ENCODE data around the gene SEPTIN5. TPM values are rescaled to one million over a fixed set of nuclear protein-coding genes. Genes with fewer than 3 reads are reported as not detected.

SEPTIN5 gene
- total RNA-seq, 2 experiments from 2014 or later, result 0.30 TPM; not detected in 1

DNA sequence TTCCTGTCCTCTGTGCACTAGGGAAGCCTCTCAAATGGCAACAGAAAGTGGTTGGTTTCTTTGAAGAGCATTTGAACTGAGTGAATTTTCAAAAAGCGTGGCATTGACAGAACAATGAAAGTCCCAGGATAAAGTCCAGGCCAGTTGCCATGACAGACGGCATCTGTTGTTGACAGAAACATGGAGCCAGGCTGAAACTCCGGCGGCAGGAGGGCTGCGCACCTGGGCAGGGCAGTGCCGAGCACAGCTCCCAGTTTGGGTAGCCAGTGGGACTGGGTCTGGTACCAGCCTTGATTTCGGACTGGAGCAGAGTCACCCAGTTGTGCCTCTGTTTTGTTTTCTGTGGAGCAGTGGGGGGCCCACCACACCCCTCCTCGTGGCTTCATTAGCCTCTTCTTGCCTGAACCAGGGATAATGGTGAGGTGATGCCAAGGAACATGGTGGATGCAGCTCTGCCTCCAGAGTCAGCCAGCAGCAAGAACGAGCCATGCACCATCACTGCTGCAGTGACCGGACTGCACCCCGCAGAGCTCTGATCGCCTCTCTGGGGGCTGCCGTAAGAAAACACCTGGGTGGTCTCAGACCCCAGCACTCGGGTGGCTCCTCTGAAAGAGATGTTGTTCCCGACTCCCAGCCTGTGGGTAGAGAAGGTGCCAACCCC is 9.8 kb upstream of the SEPTIN5 start:
- no peak for DNase-seq
- H3K9me3 Mint-ChIP-seq (ENCODE audit: low read depth), result no peaks in the 10 kb centered on the region
- CTCF ChIA-PET, result interaction anchor here (0.7 kb wide), 1 partner anchor 25 kb away, joined by 3 read pairs; no protein-coding TSS in a partner anchor

DNA sequence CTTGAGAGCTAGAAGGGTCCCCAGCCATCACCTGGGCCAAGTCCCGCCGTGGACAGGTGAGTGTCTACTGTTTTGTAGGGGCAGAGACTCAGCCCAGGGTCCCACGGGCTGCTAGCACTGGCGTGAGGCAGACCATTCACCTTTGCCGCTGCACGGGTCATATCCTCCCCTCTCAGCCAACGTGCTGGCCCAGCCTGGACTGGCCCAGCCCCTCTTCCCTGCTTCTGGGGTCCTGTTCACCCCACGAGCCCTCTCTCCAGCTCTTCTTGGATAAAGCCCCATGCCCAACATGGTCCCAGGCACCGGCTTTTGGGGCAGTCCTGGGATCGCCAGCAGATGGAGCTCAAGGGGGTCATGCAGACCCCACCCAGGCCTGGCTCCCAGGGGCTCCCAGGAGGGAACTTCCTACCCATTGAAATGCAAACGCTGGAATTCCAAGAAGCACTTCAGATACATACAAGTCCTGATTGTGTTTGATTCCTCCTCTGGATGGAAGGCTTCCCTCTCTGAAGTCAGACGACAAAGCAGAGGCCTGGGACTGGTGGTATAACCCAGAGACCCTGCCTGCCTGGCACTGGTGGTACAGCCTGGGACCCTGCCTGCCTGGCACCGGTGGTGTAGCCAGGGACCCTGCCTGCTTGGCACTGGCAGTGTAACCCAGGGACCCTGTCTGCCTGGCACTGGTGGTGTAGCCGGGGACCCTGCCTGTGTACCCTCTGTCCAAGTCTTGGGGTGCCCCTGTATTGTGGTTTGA is 8.9 kb upstream of the SEPTIN5 start:
- Mint-ChIP-seq H3K4me3 (no peak overlapping the region), H3K9me3 (ENCODE audit: low read depth) (no peaks in the 10 kb centered on the region), H3K4me1 (no peaks in the 10 kb centered on the region), H3K36me3 (no peaks in the 10 kb centered on the region), H3K27me3 (peaks cover 5% of the 10 kb centered on the region), H3K27ac (no peak overlapping the region)
- CTCF ChIA-PET, result interaction anchor here (0.7 kb wide), 1 partner anchor 26 kb away, joined by 3 read pairs; no protein-coding TSS in a partner anchor
- ATAC-seq (no peak), DNase-seq (no peak)

More for the DNA sequence above, 9.8 kb upstream of the SEPTIN5 start:
- H3K27me3 Mint-ChIP-seq, result peaks cover 9% of the 10 kb centered on the region
- ATAC-seq, result no peak
- no peak overlapping the region for H3K4me3 Mint-ChIP-seq
- H3K4me1 Mint-ChIP-seq, result no peaks in the 10 kb centered on the region
- no peak overlapping the region for H3K27ac Mint-ChIP-seq
- H3K36me3 Mint-ChIP-seq, result no peaks in the 10 kb centered on the region

DNA sequence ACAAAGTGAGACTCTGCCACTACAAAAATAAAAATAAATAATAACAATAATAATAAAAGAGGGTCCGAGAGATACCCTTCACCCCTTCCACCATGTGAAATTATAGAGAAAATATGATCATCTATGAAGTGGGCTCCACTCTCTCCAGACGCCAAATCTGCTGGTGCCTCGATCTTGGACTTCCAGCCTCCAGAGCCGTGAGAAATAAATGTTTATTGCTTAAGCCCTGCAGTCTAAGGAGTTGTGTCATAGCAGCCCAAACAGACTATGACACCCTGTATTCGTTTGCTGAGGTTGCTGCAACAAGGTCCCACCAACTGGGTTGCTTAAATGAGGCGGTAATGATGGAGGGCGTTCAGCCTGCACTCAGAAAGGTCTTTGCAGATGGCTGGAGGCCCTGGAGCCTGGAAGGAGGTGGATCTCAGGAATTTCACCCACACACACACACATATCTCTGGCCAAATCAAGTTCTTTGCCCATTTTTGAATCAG is 7.6 kb upstream of the SEPTIN5 start:
- CTCF ChIA-PET, result interaction anchor here (0.7 kb wide), 1 partner anchor 29 kb away, joined by 4 read pairs; no protein-coding TSS in a partner anchor
- Mint-ChIP-seq H3K27me3 (no peaks in the 10 kb centered on the region), H3K36me3 (no peaks in the 10 kb centered on the region), H3K4me1 (no peaks in the 10 kb centered on the region), H3K9me3 (ENCODE audit: low read depth) (no peaks in the 10 kb centered on the region), H3K4me3 (no peak overlapping the region), H3K27ac (no peak overlapping the region)
- ATAC-seq (no peak), DNase-seq (no peak)

DNA sequence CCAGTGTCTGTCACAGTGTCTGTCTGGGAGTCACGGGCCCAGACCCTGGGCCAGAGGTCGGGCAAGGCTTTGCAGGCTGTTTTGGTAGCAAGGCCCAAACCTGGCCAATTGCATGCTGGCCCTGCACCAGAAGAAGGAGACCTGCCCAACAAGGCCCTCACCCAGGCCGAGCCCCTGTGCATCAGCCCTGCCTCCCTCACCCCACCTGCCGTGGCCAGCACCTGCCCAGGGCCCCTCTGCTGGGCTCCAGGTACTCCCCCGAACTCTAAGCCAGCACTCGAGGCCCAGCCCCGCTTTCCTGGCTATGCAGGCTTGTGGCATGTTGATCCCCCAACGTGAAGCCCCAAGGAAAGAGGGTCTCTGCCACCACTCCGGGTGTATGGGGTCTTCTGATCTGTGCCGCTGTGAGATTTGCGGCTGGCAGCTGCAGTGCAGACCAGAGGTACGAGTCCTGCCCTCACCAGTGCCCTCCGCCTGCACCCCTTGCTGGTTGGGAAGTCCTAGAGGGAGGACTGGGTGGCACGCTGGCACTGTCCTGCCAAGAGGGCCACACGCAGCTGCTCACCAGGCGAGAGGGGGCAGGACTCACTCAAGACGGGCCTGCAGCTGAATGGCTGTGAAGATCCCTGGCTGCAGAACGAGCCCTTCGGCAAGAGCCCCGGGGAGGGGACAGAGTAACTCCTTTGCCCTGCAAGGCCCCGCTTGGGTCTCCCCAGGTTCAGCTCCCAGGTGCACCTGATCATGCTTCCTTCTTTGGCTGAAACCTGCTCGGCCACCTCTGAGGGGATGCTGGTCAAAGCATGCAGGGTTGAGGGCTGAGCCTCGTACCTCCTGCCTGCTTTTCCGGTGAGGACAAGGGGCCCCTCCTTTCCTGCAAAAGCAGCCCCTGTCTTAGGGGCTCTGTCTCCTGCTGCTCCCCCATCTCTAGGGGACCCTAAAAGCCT is 6.7 kb upstream of the SEPTIN5 start:
- no peak overlapping the region for H3K27ac Mint-ChIP-seq
- DNase-seq (no peak), ATAC-seq (no peak)
- no peaks in the 10 kb centered on the region for H3K4me1 Mint-ChIP-seq
- H3K36me3 Mint-ChIP-seq, result no peaks in the 10 kb centered on the region
- CTCF ChIA-PET, result interaction anchor here (0.6 kb wide), 1 partner anchor 23 kb away, joined by 3 read pairs; no protein-coding TSS in a partner anchor
- H3K9me3 Mint-ChIP-seq (ENCODE audit: low read depth), result no peaks in the 10 kb centered on the region
- H3K27me3 Mint-ChIP-seq, result peaks cover 5% of the 10 kb centered on the region
- H3K4me3 Mint-ChIP-seq, result no peak overlapping the region

DNA sequence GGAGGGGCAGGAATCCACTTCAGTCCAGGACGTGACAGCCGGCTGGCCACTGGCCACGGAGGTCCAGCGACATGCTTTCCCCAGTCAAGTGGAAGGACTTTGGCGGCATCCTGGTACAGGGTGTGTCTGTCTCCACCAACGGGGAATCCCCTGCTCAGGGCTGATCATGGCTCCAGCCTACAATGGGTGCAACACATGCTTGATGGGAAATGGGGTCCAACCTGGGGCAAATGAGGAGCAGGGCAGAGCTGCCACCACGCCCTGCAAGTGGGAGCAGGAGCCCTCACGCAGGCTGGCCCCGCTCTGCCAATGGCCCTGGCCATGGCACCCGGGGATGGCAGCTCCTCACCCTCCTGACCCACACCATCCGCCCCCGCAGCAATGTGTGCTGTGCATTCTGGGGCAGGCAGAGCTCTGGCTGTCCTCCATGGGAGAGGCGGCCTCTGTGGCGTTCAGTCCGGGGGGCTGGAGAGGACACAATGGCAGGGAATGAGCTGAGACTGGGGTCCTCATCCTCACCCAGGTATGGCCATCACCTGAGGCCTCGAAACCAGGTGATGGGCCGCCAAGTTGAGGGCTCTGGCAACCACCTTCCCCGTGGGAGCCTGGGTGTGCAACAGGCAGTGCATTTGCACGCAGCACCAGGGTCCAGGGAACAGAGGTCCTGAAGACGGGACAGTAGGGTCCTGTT is 5.8 kb upstream of the SEPTIN5 start:
- DNase-seq (no peak), ATAC-seq (no peak)
- H3K4me1 Mint-ChIP-seq, result no peaks in the 10 kb centered on the region
- H3K27ac Mint-ChIP-seq, result no peak overlapping the region
- no peaks in the 10 kb centered on the region for H3K36me3 Mint-ChIP-seq
- H3K4me3 Mint-ChIP-seq, result no peak overlapping the region
- H3K27me3 Mint-ChIP-seq, result peaks cover 14% of the 10 kb centered on the region
- CTCF ChIA-PET, result no interaction called here
- H3K9me3 Mint-ChIP-seq (ENCODE audit: low read depth), result no peaks in the 10 kb centered on the region

DNA sequence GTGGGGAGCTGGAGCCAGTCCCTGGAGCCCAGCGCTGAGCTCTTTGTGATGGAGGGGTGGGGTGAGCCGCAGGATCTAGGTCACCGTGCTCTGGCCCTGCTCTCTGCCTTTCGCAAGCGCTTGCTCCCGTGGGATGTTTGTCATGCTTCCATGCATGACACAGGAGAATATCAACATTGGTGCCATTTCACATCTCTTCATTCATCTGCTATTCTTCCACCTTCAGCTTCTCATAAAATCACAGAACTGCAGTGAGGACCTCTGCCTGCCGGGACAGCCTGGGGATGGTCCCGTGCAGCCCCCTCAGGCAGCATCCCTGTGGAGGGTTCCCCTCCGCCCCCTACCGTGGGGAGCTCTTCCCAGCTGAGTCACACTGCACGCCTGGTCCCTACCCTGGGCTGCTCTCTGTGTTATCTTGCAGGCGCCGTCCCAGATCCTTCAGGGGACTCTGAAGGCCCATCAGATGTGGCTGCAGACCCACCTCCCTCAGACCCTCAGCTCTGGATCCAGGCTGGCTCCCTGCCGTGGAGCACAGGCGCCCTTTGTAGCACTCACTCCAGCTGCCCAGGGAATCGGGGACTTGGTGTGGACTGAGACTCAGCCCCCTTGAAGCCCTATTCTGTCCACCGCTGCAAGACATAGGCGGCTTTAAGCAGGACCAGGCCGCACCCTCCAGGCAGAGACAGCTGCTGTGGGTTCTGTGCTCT is 5.1 kb upstream of the SEPTIN5 start:
- CTCF ChIA-PET, result no interaction called here
- Mint-ChIP-seq H3K36me3 (no peaks in the 10 kb centered on the region), H3K9me3 (ENCODE audit: low read depth) (no peaks in the 10 kb centered on the region), H3K27me3 (peaks cover 19% of the 10 kb centered on the region), H3K4me1 (no peaks in the 10 kb centered on the region), H3K27ac (no peak overlapping the region), H3K4me3 (no peak overlapping the region)
- ATAC-seq (no peak), DNase-seq (no peak)

DNA sequence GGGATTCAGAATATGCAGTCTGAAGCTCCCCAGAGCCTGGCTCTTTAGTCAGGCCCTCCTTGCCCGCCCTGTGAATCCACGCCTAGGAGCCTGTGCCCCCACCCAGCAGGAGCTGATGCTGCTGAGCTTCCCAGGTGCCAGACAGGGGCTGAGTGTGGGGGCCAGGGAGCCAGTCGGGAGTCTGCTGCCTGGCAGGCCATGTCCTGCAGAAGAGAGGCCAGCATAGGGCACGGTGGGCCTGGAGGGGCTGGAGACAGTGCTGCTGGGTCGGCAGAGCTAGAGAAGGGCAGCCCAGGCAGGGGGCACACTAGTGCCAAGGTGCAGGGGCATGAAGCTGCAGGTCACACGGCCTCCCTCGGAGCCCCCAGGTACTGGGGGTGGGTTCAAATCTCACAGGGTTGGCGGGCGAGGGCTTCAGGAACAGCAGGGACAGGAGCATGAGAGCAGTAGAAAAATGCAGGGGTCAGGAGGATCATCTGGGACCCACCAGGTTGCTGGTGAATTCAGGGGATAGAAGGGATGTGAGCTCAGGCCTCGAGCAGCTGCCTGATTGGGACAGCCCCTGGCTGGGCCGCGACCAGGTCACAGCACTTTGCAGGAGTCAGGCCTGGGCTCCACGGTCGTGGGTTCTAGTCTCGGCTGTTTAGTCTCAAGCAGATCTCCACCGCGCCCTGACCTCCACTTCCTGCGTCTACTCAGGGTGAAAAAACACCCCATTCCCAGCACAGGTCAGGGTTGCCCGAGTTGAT is 4.1 kb upstream of the SEPTIN5 start:
- no peaks in the 10 kb centered on the region for H3K4me1 Mint-ChIP-seq
- DNase-seq (no peak), ATAC-seq (no peak)
- no peak overlapping the region for H3K4me3 Mint-ChIP-seq
- no peaks in the 10 kb centered on the region for H3K9me3 Mint-ChIP-seq (ENCODE audit: low read depth)
- no peaks in the 10 kb centered on the region for H3K36me3 Mint-ChIP-seq
- CTCF ChIA-PET, result interaction anchor here (1.4 kb wide), 1 partner anchor 14 kb away, joined by 3 read pairs; no protein-coding TSS in a partner anchor
- no peak overlapping the region for H3K27ac Mint-ChIP-seq
- peaks cover 19% of the 10 kb centered on the region for H3K27me3 Mint-ChIP-seq

DNA sequence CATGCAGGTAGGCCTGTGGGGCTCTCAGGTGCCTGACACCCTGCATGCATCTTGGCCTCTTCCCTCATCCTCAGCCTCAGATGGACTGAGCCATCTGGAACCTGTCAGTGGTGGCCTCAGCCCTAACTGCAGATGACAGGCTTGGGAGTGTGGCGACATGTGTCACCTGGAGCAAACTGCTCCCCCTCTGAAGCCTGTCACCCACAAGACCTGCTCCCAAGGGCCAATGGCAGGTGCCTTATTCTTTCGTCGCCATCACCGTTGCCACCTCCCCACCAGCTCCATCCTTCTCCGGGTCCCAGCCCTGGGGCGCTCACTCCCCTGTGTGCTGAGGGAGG is 3.6 kb upstream of the SEPTIN5 start:
- CTCF ChIA-PET, result interaction anchor here (1.4 kb wide), 1 partner anchor 13 kb away, joined by 3 read pairs; no protein-coding TSS in a partner anchor
- DNase-seq (no peak), ATAC-seq (no peak)
- H3K27me3 Mint-ChIP-seq, result peaks cover 21% of the 10 kb centered on the region
- no peaks in the 10 kb centered on the region for H3K9me3 Mint-ChIP-seq (ENCODE audit: low read depth)
- no peaks in the 10 kb centered on the region for H3K4me1 Mint-ChIP-seq
- no peaks in the 10 kb centered on the region for H3K36me3 Mint-ChIP-seq
- H3K27ac Mint-ChIP-seq, result no peak overlapping the region
- no peak overlapping the region for H3K4me3 Mint-ChIP-seq

DNA sequence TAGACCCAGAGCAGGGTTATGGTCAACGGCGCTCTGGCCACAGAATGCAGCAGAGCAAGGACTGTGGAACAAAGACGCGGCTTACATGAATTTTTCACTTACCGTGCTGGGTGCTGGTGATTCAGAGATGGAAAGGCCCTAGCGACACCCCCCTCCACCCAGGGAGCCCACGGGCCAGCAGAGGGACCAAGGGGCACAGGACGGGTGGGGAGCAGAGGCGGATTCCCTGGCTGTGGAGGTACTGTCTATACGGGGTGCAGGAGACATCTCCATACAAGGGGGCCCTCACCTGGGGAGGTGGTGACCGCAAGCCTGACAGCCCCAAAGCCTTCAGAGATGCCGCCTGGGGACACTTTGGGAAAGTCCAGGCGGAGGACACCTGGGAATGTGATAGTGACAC is 1.1 kb upstream of the SEPTIN5 start:
- Mint-ChIP-seq H3K36me3 (no peaks in the 10 kb centered on the region), H3K27me3 (peaks cover 29% of the 10 kb centered on the region), H3K4me3 (no peak overlapping the region), H3K4me1 (peaks cover 3% of the 10 kb centered on the region), H3K27ac (no peak overlapping the region), H3K9me3 (ENCODE audit: low read depth) (no peaks in the 10 kb centered on the region)
- ATAC-seq (no peak), DNase-seq (no peak)
- CTCF ChIA-PET, result no interaction called here

DNA sequence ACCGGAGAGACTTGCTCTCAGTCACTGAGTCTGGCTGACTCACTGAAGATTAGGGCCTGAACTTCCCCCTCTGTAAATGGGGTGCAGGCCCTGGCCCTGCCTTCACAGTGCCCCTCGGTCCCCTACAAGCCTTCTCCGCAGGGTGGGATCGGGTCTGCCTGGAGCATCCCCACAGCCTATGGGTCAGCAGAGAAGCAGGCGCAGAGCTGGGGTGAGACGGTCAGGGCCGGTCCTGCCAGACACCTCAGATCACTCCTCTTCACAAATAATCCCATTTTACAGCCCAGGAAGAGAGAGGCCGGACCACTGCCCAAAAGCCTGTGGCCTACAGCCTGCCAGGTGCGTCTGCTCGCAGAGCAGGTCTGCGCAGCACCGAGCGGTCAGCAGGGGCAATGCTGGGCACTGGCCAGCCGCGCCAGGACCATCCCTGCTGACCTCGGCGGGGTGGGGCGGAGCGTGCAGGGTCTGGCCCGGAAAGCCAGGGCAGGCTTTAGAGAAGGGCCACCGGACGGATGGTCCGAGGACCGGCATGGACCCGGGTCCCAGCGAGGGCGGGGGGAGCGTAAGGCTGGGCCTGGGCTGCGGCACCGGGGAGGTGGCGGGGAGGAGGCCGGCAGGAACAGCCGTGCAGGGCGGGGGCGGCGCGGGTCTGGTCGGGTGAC is 522 bp upstream of the SEPTIN5 start:
- Mint-ChIP-seq H3K36me3 (no peaks in the 10 kb centered on the region), H3K27ac (no peak overlapping the region), H3K27me3 (peaks cover 29% of the 10 kb centered on the region), H3K9me3 (ENCODE audit: low read depth) (no peaks in the 10 kb centered on the region), H3K4me1 (peaks cover 3% of the 10 kb centered on the region), H3K4me3 (no peak overlapping the region)
- ATAC-seq (no peak), DNase-seq (no peak)
- CTCF ChIA-PET, result no interaction called here

DNA sequence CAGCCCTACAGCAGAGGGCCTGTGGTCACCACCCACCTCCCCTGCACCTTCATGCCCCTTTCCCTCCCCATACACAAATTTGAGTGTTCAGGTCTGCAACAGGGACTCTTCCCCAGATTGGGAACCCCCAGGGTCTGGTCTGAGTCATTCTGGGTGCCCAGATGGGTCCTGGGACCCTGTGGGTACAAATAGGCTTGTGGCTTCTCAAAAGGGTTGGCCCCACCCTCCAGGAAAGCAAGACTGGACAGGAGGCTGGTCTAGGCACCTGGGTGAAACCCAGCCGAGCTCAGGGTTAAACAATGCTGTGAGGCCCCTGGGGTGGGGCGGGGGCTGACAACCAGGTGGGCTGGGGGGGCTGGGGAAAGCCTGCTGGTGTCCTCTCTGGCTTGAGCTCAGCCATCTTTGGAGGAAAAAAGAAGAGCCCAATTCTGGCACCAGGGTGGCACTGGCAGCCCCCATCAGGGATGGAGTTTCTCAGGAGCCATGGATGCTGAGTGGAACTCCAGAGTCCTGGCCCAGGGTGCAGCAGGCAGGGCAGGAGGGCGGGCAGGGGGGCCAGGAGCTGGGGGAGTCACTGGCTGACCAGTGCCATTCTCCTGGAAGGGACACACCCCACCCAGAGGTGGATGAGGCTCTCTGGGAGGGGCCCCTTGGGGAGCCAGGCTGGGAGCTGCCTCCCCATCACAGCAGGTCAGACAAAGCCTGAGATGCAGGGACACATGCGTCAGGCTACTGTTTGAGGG is 1.1 kb downstream of the SEPTIN5 start:
- CTCF ChIA-PET, result interaction anchor here (1.0 to 2.1 kb wide), 2 partner anchors 15 to 195 kb away, joined by 5 to 6 read pairs; no protein-coding TSS in a partner anchor
- DNase-seq (no peak), ATAC-seq (no peak)
- Mint-ChIP-seq H3K4me3 (no peak overlapping the region), H3K36me3 (no peaks in the 10 kb centered on the region), H3K4me1 (peaks cover 3% of the 10 kb centered on the region), H3K9me3 (ENCODE audit: low read depth) (no peaks in the 10 kb centered on the region), H3K27me3 (peaks cover 41% of the 10 kb centered on the region), H3K27ac (no peak overlapping the region)

Measured in activated CD8-positive, alpha-beta memory T cell treated with anti-CD3 and anti-CD28 coated beads, Interleukin-2, amount 10 ng/mL, durations not matched to agents 7 days and 5 days (primary cell).